Measurements from ENCODE around the gene GHR.
A peak's percentile ranks its signal among the peaks of the same experiment; 100 is the strongest.

GHR gene

GRCh38 chr5:42604171-42604711 lies 181.0 kb downstream of the GHR start:
- DNase-seq (ENCODE audit: low spot score): no peak

- no peak for DNase-seq (ENCODE audit: low spot score)
These were observed 182.3 kb downstream of the GHR start for GRCh38 chr5:42605490-42605889.

- DNase-seq (ENCODE audit: low spot score): no peak
These were observed 183.2 kb downstream of the GHR start for GRCh38 chr5:42606464-42606869.

- no peak for DNase-seq (ENCODE audit: low spot score)
These were observed 188.2 kb downstream of the GHR start for GRCh38 chr5:42611437-42611836.

- peak; percentile 18 for DNase-seq (ENCODE audit: low spot score)
These were observed 189.6 kb downstream of the GHR start for GRCh38 chr5:42612750-42613366.

GRCh38 chr5:42614509-42614908 lies 191.3 kb downstream of the GHR start:
- no peak for DNase-seq (ENCODE audit: low spot score)

- no peak for DNase-seq (ENCODE audit: low spot score)
These were observed 197.5 kb downstream of the GHR start for GRCh38 chr5:42620579-42621216.

- DNase-seq (ENCODE audit: low spot score): no peak
These were observed 198.0 kb downstream of the GHR start for GRCh38 chr5:42621242-42621641.

GRCh38 chr5:42621662-42622061 lies 198.4 kb downstream of the GHR start:
- no peak for DNase-seq (ENCODE audit: low spot score)

GRCh38 chr5:42624912-42625311 lies 201.7 kb downstream of the GHR start:
- no peak for DNase-seq (ENCODE audit: low spot score)

- no peak for DNase-seq (ENCODE audit: low spot score)
These were observed 203.2 kb downstream of the GHR start for GRCh38 chr5:42626462-42626861.

- no peak for DNase-seq (ENCODE audit: low spot score)
These were observed 205.6 kb downstream of the GHR start for GRCh38 chr5:42628821-42629220.

- DNase-seq (ENCODE audit: low spot score): no peak
These were observed 206.0 kb downstream of the GHR start for GRCh38 chr5:42629284-42629683.

- DNase-seq (ENCODE audit: low spot score): no peak
These were observed 208.0 kb downstream of the GHR start for GRCh38 chr5:42631241-42631640.

GRCh38 chr5:42632354-42632900 lies 209.2 kb downstream of the GHR start:
- DNase-seq (ENCODE audit: low spot score): no peak

GRCh38 chr5:42634575-42634974 lies 211.3 kb downstream of the GHR start:
- no peak for DNase-seq (ENCODE audit: low spot score)

GRCh38 chr5:42636425-42636824 lies 213.2 kb downstream of the GHR start:
- DNase-seq (ENCODE audit: low spot score): no peak

GRCh38 chr5:42636946-42637345 lies 213.7 kb downstream of the GHR start:
- no peak for DNase-seq (ENCODE audit: low spot score)

- DNase-seq (ENCODE audit: low spot score): no peak
These were observed 215.7 kb downstream of the GHR start for GRCh38 chr5:42638972-42639371.

- no peak for DNase-seq (ENCODE audit: low spot score)
These were observed 217.6 kb downstream of the GHR start for GRCh38 chr5:42640835-42641234.

- no peak for DNase-seq (ENCODE audit: low spot score)
These were observed 218.2 kb downstream of the GHR start for GRCh38 chr5:42641336-42642005.

GRCh38 chr5:42642006-42642405 lies 218.8 kb downstream of the GHR start:
- DNase-seq (ENCODE audit: low spot score): no peak

GRCh38 chr5:42643360-42643759 lies 220.1 kb downstream of the GHR start:
- no peak for DNase-seq (ENCODE audit: low spot score)
